Measurements from ENCODE around the gene KRT85. TPM values are rescaled to one million over a fixed set of nuclear protein-coding genes. Genes with fewer than 3 reads are reported as not detected.
"Not testable (repeated sequence)": the region's sequence is repeated elsewhere in the genome, so short reads cannot be mapped to it uniquely, and the experiment has no call there.

KRT85 gene
- total RNA-seq, 1 donor from 2014 or later, result not detected

DNA sequence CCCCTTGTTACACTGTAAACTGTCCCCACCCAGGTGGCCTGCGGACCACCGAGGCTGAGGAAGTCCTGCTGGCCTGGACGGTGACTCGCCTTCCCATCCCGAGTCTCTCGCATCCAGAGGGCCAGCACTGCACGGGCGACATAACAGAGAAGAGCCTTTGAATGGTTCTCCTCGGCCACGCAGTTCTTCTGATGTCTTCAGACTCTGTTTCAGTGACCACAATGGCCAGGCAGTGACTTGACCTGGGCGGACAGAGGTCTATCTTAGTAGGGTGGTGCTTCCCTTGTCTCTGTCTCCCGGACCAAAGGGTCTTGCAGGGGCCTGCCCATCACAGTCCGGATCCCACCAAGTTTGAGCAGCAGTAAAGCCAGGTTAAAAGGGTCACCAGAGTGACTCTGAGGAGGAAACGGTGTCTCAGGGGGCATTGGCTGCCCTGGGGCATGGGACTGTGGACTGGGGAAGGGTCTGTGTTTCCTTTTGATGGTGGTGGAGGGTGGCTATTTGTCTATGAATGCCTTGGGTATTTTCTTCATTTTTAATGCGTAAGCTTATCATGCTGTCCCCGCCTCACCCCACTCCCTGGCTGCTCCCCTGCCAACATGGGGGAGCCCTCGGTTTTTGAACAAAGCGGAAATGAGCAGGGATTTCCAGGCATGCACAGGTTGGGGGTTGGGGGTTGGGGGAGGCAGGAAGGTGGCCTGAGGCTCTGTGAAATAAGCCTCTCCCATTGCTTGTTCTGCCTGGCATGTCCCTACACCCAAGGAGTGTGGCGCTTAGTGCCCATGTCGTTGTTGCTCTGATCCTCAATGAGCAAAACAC is 10.3 kb downstream of the KRT85 start:
- DNase-seq (ENCODE audit: missing footprints) (no peak), ATAC-seq (no peak)
- intact Hi-C loops (cut with DNase I), result no loop called here

- intact Hi-C loops (cut with DNase I), result no loop called here
- no peak for ATAC-seq
- no peak for DNase-seq (ENCODE audit: missing footprints)
Observed at GRCh38 chr12:52356031-52356761, 11.1 kb downstream of the KRT85 start.

DNA sequence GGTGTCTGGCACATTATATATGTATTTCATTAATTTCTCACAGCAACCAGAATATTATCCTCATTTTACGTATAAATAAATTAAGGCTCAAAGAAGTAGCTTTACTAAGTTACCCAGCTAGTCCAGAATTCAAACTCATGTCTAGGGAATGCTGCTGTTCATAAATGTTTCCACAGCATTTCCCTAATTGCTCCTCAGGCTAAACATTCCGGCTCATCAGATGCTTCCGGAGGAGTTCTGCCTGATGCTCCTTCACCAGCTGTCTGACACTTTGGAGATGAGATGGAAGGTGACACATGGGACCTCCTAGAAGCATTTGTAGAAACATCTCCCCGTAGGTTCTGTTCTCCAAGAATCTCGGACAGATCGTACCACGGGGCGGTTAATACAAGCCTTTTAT is 12.1 kb downstream of the KRT85 start:
- intact Hi-C loops (cut with DNase I), result no loop called here
- DNase-seq (ENCODE audit: missing footprints) (no peak), ATAC-seq (no peak)

DNA sequence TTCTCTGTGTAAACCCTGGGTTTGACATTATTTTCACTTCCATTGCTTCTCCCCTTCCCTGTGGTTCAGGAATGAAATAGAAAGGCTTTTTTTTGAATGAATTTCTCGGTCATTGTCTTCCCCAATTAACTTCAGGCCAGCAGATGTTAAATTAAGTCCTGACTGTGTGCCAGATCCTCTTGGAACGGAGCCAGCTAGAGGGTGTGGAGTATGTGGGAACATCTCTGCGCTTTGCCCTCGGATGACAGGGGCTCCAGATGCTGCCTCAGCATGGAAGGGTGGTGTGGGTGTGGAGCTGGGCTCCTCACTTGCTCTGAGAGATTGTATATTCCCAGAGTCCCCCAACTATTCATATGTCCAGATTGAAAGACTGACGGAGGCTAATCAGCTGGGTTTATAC is 13.1 kb downstream of the KRT85 start:
- ATAC-seq, result no peak
- DNase-seq (ENCODE audit: missing footprints), result no peak
- intact Hi-C loops (cut with DNase I), result no loop called here

- DNase-seq (ENCODE audit: missing footprints) (no peak), ATAC-seq (no peak)
- intact Hi-C loops (cut with DNase I), result no loop called here
Observed at GRCh38 chr12:52353766-52354165, 13.5 kb downstream of the KRT85 start.

DNA sequence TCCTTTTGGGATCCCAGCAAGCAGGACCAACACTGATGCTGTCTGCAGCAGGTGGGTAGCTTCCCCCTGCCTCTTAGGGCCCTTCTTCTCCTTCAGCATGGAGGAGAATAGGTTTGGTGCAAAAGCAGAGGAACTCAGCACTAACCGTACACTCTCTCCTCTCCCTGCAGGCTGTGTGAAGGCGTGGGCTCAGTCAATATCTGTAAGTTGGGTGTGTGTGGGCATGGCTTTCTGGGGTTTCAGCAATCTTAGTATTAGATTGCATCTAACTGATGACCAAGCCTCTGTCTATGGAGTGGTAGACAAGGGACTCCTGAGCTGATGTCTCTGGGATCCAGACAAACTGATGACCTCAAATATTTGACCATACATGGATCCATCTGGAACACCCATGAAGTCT is 14.3 kb downstream of the KRT85 start:
- no peak for DNase-seq (ENCODE audit: missing footprints)
- no peak for ATAC-seq
- intact Hi-C loops (cut with DNase I), result no loop called here

DNA sequence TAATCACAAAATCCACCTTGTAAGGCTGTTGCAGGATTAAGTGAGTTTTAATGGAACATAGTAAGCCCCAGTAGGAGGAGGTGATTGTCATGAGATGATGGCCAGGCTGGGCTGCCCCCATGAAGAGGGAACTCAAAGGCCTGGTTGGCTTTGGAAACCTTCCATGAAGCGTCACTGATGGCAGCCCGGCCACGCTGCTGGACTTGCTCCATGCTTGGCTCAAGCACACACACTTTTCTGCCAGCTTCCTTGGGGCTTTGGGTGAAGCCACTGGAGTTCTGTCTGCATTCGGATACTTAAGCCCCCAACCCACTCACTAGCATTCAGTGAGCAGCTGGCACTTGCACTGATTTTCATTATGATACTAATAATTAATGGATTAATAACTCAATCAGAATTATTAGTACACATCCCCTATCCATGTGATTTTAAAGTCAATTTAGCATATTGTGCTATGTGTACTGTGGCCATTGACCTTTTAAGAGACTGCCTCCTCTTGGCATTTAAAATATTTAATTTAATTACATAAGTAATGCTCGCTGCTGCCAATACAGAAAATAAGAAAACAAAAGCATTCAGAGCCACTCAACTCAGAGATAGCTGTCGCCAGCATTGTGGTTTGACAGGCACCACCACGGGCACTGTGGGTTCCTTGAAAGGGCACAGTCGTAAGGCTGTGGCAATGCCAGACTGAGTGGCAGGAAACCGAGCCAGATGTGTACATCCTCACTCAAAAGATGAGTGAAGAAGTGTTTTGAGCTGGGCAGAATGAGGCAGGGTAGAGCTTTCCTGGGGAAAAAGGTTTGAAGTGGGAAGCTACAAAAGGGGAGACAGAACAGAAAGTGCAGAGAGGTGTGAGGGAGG is 15.9 kb downstream of the KRT85 start:
- DNase-seq (ENCODE audit: missing footprints) (no peak), ATAC-seq (peak; percentile 57)
- intact Hi-C loops (cut with DNase I), result no loop called here

- ATAC-seq, result no peak
- intact Hi-C loops (cut with DNase I), result no loop called here
- DNase-seq (ENCODE audit: missing footprints), result no peak
Observed at GRCh38 chr12:52350786-52351185, 16.5 kb downstream of the KRT85 start.

DNA sequence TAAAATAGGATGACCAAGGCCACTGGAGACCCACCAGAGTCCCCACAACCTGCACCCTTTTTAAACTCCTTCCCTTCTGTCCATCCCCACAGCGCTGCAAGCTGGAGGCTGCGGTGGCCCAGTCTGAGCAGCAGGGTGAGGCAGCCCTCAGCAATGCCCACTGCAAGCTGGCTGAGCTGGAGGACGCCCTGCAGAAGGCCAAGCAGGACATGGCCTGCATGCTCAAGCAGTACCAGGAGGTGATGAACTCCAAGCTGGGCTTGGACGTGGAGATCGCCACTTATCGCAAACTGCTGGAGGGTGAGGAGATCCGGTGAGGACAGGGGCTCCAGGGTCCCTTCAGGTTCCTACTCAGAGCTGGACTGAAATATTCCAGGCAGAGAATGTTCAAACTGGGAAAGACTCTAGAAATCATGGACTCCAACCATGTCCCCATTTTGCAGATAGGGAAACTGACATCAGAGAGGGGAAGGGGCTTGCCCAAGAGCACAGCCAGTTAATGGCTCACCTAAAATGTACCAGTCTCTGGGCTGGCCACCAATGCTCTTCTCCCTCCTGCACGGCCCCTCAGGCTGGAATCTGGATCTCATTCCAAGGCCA is 17.2 kb downstream of the KRT85 start:
- DNase-seq (ENCODE audit: missing footprints) (no peak), ATAC-seq (no peak)
- intact Hi-C loops (cut with DNase I), result no loop called here

DNA sequence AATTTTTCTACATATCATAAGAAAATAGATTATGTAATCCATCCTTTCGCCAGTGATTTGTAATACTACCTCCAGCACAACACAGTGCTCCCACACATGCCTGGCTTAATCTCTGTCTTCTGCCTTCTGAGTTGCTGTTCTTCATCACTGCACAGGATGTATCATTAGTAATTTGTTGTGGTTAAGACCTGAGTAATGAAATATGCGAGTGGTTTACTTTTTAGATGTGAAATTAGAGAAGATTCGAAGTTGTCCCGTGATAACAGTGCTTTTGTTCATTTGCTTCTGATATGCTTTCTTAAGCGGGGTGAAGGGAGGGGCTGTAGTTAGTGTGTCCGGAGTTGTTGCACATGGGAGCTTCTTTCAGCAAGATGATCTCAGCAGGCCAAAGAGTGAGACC is 18.1 kb downstream of the KRT85 start:
- no peak for DNase-seq (ENCODE audit: missing footprints)
- no peak for ATAC-seq
- intact Hi-C loops (cut with DNase I), result no loop called here

DNA sequence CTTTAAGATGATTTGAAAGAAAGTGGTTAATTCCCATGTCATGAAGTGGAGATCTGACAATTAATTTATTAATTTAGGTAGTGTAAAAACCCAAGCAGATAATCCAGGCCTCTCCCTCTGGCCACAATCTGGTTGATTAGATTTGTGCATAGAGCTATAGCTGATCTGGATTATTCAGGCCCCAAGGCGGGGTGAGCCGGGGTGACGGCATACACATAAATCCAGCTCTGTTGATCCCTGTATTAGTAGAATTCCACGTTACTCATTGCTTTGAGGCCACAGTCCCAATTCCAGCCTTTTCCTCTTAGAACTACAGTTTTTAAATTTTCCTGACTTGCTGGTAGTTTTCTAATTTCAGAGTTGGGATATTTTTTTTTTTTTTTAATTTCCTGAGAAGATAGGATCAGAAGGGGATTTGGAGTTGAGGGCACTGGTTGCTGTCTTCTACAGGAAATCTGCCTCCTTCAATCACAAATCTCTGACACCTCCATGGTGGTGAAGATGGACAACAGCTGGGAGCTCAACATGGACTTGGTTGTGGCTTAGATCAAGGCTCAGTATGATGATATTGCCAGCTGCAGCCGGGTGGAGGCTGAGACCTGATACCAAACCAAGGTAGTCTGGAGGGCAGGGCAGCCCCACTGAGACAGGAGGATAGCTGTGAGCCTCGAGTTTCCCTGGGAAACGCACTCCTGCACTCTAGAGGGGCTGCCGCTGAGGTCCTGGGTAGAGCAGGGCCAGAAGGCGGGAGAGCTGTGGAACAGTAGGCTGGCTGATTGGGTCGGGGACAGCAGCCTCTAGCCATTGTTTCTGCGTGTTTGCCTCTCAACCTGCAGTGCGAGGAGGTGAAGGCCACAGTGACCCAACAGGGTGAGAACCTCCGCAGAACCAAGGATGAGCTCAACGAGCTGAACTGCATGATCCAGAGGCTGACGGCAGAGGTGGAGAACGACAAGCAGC is 19.4 kb downstream of the KRT85 start:
- no peak for DNase-seq (ENCODE audit: missing footprints)
- intact Hi-C loops (cut with DNase I), result no loop called here
- no peak for ATAC-seq

GRCh38 chr12:52347016-52347415 is 20.3 kb downstream of the KRT85 start:
- DNase-seq (ENCODE audit: missing footprints), result no peak
- intact Hi-C loops (cut with DNase I), result no loop called here
- no peak for ATAC-seq

DNA sequence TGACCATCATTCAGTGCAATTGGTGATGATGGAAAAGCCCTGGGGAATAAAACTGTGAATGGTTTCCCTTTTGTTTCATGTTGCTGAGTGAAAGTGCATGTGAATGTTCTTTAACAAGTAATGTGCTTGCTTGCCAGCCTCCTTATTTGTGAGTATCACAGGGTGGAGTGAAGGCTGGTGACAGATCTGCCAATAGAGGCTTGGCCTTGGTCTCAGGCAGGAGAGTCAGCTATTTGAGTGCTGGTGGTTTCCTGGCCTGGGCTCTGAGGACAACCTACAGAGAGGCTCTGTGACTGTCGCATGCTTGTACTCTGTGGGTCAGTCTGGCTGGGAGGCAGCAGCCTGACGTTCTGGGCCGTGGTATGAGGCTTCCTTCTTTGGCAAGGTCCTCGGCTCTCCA is 20.7 kb downstream of the KRT85 start:
- DNase-seq (ENCODE audit: missing footprints), result no peak
- ATAC-seq, result peak; percentile 80
- intact Hi-C loops (cut with DNase I), result no loop called here

- ATAC-seq; DNase-seq (ENCODE audit: missing footprints); intact Hi-C loops (cut with DNase I): not testable (repeated sequence)
Observed at GRCh38 chr12:52345041-52345440, 22.2 kb downstream of the KRT85 start.

GRCh38 chr12:52344111-52344510 is 23.2 kb downstream of the KRT85 start:
- DNase-seq (ENCODE audit: missing footprints) (no peak), ATAC-seq (no peak)
- intact Hi-C loops (cut with DNase I), result no loop called here

- no peak for ATAC-seq
- intact Hi-C loops (cut with DNase I), result no loop called here
- no peak for DNase-seq (ENCODE audit: missing footprints)
Observed at GRCh38 chr12:52343550-52343949, 23.7 kb downstream of the KRT85 start.

GRCh38 chr12:52342781-52343490 is 24.3 kb downstream of the KRT85 start:
- ATAC-seq (no peak), DNase-seq (ENCODE audit: missing footprints) (no peak)
- intact Hi-C loops (cut with DNase I), result no loop called here
